ENCODE measurements around the gene PRMT9.
A peak's percentile ranks its signal among the peaks of the same experiment; 100 is the strongest.

Gene PRMT9

GRCh38 chr4:147590249-147590920, 93.6 kb downstream of the PRMT9 start:
- DNase-seq = peak; percentile 14 to 91 (median 73)
- intact Hi-C loops (cut with DNase I) = no loop called here

- intact Hi-C loops (cut with DNase I) = loop anchor here (5.0 kb wide), 2 partner anchors 72 to 427 kb away; no protein-coding TSS in a partner anchor
- DNase-seq = peak in 17 of 42 donors; percentile 4 to 58 (median 14)
Observed at GRCh38 chr4:147589586-147589985, 94.4 kb downstream of the PRMT9 start.
